ENCODE data around the gene GPR176.

Gene GPR176, protein sequence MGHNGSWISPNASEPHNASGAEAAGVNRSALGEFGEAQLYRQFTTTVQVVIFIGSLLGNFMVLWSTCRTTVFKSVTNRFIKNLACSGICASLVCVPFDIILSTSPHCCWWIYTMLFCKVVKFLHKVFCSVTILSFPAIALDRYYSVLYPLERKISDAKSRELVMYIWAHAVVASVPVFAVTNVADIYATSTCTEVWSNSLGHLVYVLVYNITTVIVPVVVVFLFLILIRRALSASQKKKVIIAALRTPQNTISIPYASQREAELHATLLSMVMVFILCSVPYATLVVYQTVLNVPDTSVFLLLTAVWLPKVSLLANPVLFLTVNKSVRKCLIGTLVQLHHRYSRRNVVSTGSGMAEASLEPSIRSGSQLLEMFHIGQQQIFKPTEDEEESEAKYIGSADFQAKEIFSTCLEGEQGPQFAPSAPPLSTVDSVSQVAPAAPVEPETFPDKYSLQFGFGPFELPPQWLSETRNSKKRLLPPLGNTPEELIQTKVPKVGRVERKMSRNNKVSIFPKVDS

DNA sequence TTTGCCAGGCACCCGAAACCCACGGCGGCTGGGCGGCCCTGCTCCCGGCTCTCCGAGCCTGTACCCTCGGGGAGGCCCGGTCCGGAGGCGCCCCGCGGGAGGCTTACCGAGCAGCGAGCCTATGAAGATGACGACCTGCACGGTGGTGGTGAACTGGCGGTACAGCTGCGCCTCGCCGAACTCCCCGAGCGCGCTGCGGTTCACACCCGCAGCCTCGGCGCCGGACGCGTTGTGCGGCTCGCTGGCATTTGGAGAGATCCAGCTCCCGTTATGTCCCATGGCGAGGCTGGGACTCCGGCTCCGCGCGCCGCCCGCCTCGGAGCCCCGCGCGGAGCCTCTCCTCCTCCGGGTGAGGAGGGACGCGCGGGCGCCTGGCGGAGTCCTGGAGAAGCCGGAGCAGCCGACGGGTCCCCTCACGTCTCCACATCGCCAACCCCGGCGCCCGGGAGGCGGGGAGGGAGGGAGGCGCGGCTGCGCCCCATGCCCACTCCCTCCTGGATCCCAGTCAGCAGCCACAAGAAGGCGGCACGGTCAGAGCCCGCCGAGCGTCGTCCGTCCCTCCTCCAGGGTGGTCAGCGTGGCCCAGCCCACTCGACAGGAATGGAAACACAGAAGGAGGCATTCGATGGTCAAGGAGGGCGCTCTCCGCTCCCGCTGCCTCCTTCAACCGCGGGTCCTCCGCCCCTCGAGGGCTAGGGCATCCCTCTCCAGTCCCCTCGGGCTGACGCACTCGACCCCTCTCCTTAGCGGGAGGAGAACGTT lies at the start of gene GPR176:
Gene GPR176, minus strand, starts transcription at position 519 of the 762 bp plus-strand sequence. Its CDS starts 240 bp downstream, at position 279.
- H3K4me3 ChIP-seq (ENCODE audit: low read length) = peak within 1 kb of the TSS; percentile 71
- TF ChIP-seq, protein P1, sequence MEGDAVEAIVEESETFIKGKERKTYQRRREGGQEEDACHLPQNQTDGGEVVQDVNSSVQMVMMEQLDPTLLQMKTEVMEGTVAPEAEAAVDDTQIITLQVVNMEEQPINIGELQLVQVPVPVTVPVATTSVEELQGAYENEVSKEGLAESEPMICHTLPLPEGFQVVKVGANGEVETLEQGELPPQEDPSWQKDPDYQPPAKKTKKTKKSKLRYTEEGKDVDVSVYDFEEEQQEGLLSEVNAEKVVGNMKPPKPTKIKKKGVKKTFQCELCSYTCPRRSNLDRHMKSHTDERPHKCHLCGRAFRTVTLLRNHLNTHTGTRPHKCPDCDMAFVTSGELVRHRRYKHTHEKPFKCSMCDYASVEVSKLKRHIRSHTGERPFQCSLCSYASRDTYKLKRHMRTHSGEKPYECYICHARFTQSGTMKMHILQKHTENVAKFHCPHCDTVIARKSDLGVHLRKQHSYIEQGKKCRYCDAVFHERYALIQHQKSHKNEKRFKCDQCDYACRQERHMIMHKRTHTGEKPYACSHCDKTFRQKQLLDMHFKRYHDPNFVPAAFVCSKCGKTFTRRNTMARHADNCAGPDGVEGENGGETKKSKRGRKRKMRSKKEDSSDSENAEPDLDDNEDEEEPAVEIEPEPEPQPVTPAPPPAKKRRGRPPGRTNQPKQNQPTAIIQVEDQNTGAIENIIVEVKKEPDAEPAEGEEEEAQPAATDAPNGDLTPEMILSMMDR (conservative IDR thresholded peaks at IDR 0.05; ENCODE audit: low read depth, low read length) = no peak
- no peak for DNase-seq (ENCODE audit: low read depth)

DNA sequence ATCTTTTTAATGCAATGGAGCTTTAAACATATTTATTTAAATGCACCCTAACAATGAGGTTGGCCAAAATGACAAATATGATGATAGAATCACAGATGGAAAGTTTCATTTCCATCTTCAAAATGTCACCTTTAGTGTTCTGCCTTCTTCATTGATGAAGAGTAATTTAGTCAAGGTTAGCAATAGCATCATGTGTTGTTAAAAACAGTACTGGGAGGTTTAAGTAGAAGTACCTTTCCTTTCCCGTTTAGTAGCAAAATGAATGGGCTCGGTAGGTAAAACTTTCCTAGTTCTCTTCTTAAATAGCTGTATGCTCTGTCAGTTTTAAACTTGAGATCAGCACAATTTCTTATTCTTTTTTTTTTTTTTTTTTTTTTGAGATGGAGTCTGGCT lies 48.9 kb upstream of the GPR176 start:
- no peak overlapping the region for H3K4me3 ChIP-seq (ENCODE audit: low read length)
- DNase-seq (ENCODE audit: low read depth) = no peak
- TF ChIP-seq, protein P1 (conservative IDR thresholded peaks at IDR 0.05; ENCODE audit: low read depth, low read length) = no peak

DNA sequence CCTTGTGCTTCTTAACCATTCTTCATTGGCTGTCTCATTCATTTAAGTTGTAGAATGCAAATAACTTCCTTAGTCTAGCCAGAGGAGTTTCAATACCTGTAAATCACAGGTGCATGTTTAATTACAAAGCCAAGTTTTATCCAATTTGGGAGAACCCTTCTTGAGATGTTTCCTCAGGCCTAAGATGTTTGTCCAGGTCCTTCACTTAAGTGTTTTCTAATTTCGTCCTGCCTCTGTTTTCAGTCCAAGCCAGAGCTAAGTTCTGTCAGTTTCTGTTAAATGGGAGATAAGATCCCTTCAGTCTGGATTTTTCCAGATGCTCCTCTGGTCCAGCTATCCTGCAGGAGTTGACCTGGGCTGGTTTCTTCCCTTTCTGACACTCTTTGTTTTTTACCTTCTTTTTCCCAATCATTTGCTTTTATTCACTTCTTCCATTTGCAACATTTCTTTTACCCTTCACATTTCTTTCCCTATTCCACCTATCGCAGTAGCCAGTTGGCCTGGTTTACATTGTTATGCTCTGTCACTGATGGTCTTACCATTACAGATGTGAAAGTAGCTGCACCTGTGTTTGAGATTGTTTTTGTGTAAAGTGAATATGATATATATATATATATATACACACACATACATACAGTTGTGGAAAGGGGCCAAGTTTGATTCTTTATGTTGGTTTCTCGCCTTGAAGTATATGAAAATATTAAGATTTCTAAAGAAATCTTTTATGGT lies 48.4 kb upstream of the GPR176 start:
- TF ChIP-seq, protein P1 (conservative IDR thresholded peaks at IDR 0.05; ENCODE audit: low read depth, low read length) = no peak
- no peak for DNase-seq (ENCODE audit: low read depth)
- H3K4me3 ChIP-seq (ENCODE audit: low read length) = no peak overlapping the region

DNA sequence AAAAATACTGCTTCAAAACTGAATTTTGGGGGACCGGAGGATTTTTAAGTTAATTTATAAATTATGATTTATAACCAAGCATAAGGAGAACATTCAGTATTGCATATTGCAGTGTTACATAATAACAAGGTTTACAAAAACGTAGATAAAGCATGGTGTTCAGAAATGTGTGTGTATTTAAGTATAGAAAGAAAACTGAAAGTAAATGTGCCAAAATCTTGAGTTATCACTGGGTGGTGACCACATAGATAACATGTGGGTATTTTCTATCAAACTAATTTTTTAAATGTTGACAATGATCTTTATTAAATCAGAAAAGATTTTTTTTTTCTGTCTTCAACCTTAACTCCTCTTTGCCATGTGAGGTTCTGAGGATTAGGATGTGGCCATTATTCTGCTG lies 46.5 kb upstream of the GPR176 start:
- H3K4me3 ChIP-seq (ENCODE audit: low read length) = no peak overlapping the region
- TF ChIP-seq, protein P1 (conservative IDR thresholded peaks at IDR 0.05; ENCODE audit: low read depth, low read length) = no peak
- no peak for DNase-seq (ENCODE audit: low read depth)

DNA sequence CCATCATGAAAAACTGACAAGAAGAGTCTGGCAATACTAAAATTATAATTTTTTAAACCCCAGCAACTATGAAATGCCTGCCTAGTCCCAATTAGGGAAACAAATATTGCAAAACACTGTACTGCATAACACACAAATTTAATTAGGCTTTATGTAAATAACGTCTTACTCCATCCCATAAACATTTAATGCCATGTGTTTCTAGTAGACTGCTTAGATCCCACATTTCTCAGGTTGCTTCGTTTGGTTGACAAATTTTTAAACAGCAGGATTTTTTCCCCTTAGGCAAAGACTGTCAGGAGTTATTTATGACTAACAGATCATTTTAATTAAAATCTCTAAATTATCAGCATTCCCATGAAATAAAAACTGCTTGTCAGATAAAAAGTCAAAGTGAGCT lies 43.7 kb upstream of the GPR176 start:
- TF ChIP-seq, protein P1 (conservative IDR thresholded peaks at IDR 0.05; ENCODE audit: low read depth, low read length) = no peak
- no peak for DNase-seq (ENCODE audit: low read depth)
- H3K4me3 ChIP-seq (ENCODE audit: low read length) = no peak overlapping the region

DNA sequence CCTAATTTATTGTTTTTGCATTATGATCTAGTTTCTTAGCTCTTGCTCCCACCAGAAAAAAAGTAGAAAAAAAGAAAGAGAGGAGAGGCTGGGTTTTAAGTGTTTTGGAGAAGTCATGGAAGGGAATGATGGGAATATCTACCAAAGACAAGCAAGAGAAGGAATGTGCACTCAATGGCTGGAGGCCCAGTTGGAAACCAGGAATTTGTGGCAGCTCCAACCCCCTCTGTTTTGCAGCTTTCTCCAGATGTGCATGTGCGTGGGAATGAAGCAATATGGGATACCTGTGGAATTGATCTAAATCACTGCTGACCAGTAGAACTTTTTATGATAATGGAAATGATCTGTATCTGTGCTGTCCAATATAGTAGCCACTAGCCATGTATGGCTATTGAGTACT lies 41.0 kb upstream of the GPR176 start:
- DNase-seq (ENCODE audit: low read depth) = no peak
- no peak overlapping the region for H3K4me3 ChIP-seq (ENCODE audit: low read length)
- TF ChIP-seq, protein P1 (conservative IDR thresholded peaks at IDR 0.05; ENCODE audit: low read depth, low read length) = no peak
